ENCODE results near the gene PSMD13.

GRCh38 chr11:299951-300735, 63.4 kb downstream of the PSMD13 start:
- TF ChIP-seq CTCF (IDR thresholded peaks at IDR 0.05; ENCODE audit: low read length) (no peak), EZH2 (IDR thresholded peaks at IDR 0.05; ENCODE audit: borderline replicate concordance, low read length) (no peak)

All from OCI-LY1 (cell line).